Effector memory CD8-positive, alpha-beta T cell (primary cell): Measurements from ENCODE around the gene DLX4.

Experiments
- ATAC-seq: fragments of 150-1000 bp; cut with Tn5 transposase; replicated peaks from 2 replicates; pipeline ENCODE4 v1.10.0; 2021; ENCODE audit warnings: mild to moderate bottlenecking, moderate library complexity
- DNase-seq, 3 experiments: peaks; one replicate each; pipeline ENCODE4 v3.0.0; 2021
- H3K27ac Mint-ChIP-seq, 2 donors: one replicate each; pipeline ENCODE4 v1.8.0; 2022; ENCODE audit warnings: mild to moderate bottlenecking in 2 of 2, mixed read lengths in 2 of 2, moderate library complexity in 2 of 2
- H3K27me3 Mint-ChIP-seq, 2 donors: one replicate each; pipeline ENCODE4 v1.8.0; 2022; ENCODE audit warnings: mixed read lengths in 2 of 2
- H3K36me3 Mint-ChIP-seq: one replicate; pipeline ENCODE4 v1.8.0; 2022; ENCODE audit warnings: mild to moderate bottlenecking, moderate library complexity, mixed read lengths; ENCODE audit not compliant: insufficient read depth
- H3K4me1 Mint-ChIP-seq, 2 donors: one replicate each; pipeline ENCODE4 v1.8.0; 2022; ENCODE audit warnings: low read depth in 2 of 2, mixed read lengths in 2 of 2
- H3K4me3 Mint-ChIP-seq, 2 donors: one replicate each; pipeline ENCODE4 v1.8.0; 2022; ENCODE audit warnings: mild to moderate bottlenecking in 2 of 2, mixed read lengths in 2 of 2, moderate library complexity in 2 of 2
- H3K9me3 Mint-ChIP-seq, 2 donors: one replicate each; pipeline ENCODE4 v1.8.0; 2022; ENCODE audit warnings: mixed read lengths in 2 of 2

DLX4 gene

GRCh38 chr17:49955157-49955556 is 13.8 kb upstream of the DLX4 start:
- H3K27ac Mint-ChIP-seq = no peak overlapping the region
- H3K9me3 Mint-ChIP-seq = no peaks in the 10 kb centered on the region
- peaks cover 2 to 4% of the 10 kb centered on the region in 2 donors for H3K4me1 Mint-ChIP-seq
- H3K27me3 Mint-ChIP-seq = peaks cover 54 to 73% of the 10 kb centered on the region in 2 donors
- no peak overlapping the region for H3K4me3 Mint-ChIP-seq
- peaks cover 5% of the 10 kb centered on the region for H3K36me3 Mint-ChIP-seq
- no peak for ATAC-seq
- DNase-seq = no peak

GRCh38 chr17:49956780-49957179 is 12.2 kb upstream of the DLX4 start:
- Mint-ChIP-seq H3K9me3 (no peaks in the 10 kb centered on the region), H3K4me3 (no peak overlapping the region), H3K27ac (no peak overlapping the region), H3K36me3 (peaks cover 5% of the 10 kb centered on the region), H3K4me1 (peaks cover 2 to 4% of the 10 kb centered on the region in 2 donors), H3K27me3 (peaks cover 50 to 68% of the 10 kb centered on the region in 2 donors)
- no peak for ATAC-seq
- no peak for DNase-seq

- Mint-ChIP-seq H3K4me3 (no peak overlapping the region), H3K36me3 (peaks cover 5% of the 10 kb centered on the region), H3K4me1 (peaks cover 2 to 4% of the 10 kb centered on the region in 2 donors), H3K9me3 (no peaks in the 10 kb centered on the region), H3K27me3 (peaks cover 47 to 68% of the 10 kb centered on the region in 2 donors), H3K27ac (no peak overlapping the region)
- no peak for DNase-seq
- ATAC-seq = no peak
Observed at GRCh38 chr17:49957350-49957749, 11.6 kb upstream of the DLX4 start.

DNA sequence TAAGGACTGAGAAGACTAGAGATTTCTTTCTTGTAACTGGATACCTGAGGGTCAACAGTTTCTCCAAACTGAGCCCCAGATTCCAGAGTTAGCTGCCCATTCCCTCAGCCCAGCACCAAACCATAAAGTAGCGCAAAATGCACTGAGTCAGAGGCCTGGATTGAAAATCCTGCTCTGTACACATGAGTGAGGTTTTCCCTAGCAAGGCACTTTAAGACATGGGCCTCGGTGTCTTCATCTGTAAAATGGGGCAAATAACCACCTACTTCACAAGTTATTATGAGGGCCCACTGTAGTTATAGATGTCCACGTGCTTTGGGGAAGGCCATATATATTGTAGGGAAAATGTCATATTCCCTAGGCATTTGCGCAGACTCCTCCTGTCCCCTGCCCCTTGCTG is 10.3 kb upstream of the DLX4 start:
- H3K27me3 Mint-ChIP-seq = peaks cover 47 to 68% of the 10 kb centered on the region in 2 donors

GRCh38 chr17:49959183-49959935 is 9.6 kb upstream of the DLX4 start:
- no peak for ATAC-seq
- Mint-ChIP-seq H3K4me1 (peaks cover 10% of the 10 kb centered on the region in 2 donors), H3K36me3 (peaks cover 7% of the 10 kb centered on the region), H3K27me3 (peaks cover 48 to 68% of the 10 kb centered on the region in 2 donors), H3K9me3 (no peaks in the 10 kb centered on the region), H3K4me3 (no peak overlapping the region), H3K27ac (no peak overlapping the region)
- DNase-seq = no peak

More for the DNA sequence above, 10.3 kb upstream of the DLX4 start:
- H3K36me3 Mint-ChIP-seq = peaks cover 6% of the 10 kb centered on the region
- H3K27ac Mint-ChIP-seq = no peak overlapping the region
- ATAC-seq (no peak), DNase-seq (no peak)
- no peak overlapping the region for H3K4me3 Mint-ChIP-seq
- no peaks in the 10 kb centered on the region for H3K9me3 Mint-ChIP-seq
- H3K4me1 Mint-ChIP-seq = peaks cover 6% of the 10 kb centered on the region in 2 donors

- no peak overlapping the region for H3K4me3 Mint-ChIP-seq
- no peak for DNase-seq
- no peak for ATAC-seq
- H3K9me3 Mint-ChIP-seq = no peaks in the 10 kb centered on the region
- H3K36me3 Mint-ChIP-seq = peaks cover 11% of the 10 kb centered on the region
- H3K4me1 Mint-ChIP-seq = peaks cover 26 to 29% of the 10 kb centered on the region in 2 donors
- no peak overlapping the region for H3K27ac Mint-ChIP-seq
- peaks cover 71 to 82% of the 10 kb centered on the region in 2 donors for H3K27me3 Mint-ChIP-seq
Observed at GRCh38 chr17:49962599-49963308, 6.2 kb upstream of the DLX4 start.

DNA sequence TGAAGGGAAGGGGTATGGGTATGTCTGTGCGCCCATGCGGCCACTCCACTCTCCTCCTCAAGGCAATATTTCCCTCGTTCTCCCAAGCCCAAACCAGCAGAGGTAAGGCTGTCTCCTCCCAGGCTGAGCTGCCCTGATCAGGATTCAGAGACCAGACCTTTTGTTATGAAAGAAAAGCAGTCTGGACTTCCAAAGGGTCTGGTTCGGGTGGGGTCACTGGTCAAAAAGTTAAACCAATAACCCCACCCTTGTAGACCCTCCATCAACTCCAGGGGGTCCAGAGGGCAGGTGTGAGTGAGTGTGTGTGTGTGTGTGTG is 5.7 kb upstream of the DLX4 start:
- H3K9me3 Mint-ChIP-seq = no peaks in the 10 kb centered on the region
- peaks cover 29 to 34% of the 10 kb centered on the region in 2 donors for H3K4me1 Mint-ChIP-seq
- peaks cover 74 to 85% of the 10 kb centered on the region in 2 donors for H3K27me3 Mint-ChIP-seq
- H3K27ac Mint-ChIP-seq = no peak overlapping the region
- H3K36me3 Mint-ChIP-seq = peaks cover 11% of the 10 kb centered on the region
- H3K4me3 Mint-ChIP-seq = peak overlapping the region; percentile 8 to 39
- DNase-seq = no peak
- ATAC-seq = no peak

DNA sequence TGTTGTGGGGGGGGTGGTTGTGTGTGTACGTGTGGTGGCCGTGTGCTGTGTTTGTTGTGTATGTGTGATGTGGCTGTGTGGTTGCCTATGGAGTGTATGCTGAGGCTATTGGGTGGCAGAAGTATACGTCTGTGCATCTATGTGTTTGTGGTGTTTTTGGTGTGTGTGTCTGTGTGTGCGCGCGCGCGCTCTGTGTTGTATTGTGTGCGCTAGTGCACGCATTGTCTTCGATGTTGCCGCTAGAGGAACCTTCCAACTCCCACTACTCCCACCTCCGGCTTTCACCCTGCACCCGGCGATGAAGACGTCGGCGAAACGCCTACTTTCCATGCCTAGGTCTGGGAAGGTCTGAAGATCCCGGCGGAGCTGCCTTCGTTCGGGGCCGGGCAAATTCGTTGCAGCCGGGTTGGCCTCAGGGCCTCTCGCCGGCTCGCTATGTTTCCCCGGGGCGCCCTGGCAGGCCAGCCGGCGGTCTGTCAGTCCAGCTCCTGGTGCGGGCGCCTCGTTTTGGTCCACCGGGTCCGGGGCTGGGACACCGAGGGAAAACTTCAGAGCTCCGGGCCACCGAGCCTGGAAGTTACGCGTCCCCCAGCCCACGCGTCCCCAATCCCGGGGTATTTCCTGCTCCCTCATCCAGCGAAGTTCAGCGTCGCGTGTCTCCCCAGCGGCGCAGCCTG is 5.2 kb upstream of the DLX4 start:
- no peak for ATAC-seq
- peaks cover 11% of the 10 kb centered on the region for H3K36me3 Mint-ChIP-seq
- H3K27ac Mint-ChIP-seq = no peak overlapping the region
- no peaks in the 10 kb centered on the region for H3K9me3 Mint-ChIP-seq
- H3K4me1 Mint-ChIP-seq = peaks cover 32 to 34% of the 10 kb centered on the region in 2 donors
- peak overlapping the region; percentile 68 to 69 for H3K4me3 Mint-ChIP-seq
- no peak for DNase-seq
- peaks cover 74 to 85% of the 10 kb centered on the region in 2 donors for H3K27me3 Mint-ChIP-seq

DNA sequence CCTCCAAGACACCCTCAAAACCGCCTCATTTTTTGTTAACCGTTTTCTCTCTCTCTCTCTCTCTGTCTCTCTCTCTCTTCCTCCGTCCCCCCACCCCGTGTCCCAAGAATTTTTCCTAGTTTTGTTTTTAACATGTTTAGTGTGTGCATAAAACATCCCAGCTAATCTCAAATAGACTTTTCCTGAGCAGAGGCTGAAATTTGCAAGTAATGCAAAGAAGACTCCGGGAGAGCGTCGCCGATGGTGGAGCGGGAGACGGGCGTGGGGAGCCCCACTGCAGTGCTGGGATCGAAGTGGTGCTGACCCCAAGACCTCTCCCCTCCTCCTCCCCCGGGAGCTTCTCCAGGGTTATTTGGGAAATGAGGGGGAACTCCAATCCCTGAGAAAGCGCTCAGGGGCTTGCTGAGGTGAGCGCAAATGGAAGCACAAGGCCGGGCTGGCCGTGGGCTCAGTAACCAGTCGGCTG is 4.7 kb upstream of the DLX4 start:
- peaks cover 11% of the 10 kb centered on the region for H3K36me3 Mint-ChIP-seq

DNA sequence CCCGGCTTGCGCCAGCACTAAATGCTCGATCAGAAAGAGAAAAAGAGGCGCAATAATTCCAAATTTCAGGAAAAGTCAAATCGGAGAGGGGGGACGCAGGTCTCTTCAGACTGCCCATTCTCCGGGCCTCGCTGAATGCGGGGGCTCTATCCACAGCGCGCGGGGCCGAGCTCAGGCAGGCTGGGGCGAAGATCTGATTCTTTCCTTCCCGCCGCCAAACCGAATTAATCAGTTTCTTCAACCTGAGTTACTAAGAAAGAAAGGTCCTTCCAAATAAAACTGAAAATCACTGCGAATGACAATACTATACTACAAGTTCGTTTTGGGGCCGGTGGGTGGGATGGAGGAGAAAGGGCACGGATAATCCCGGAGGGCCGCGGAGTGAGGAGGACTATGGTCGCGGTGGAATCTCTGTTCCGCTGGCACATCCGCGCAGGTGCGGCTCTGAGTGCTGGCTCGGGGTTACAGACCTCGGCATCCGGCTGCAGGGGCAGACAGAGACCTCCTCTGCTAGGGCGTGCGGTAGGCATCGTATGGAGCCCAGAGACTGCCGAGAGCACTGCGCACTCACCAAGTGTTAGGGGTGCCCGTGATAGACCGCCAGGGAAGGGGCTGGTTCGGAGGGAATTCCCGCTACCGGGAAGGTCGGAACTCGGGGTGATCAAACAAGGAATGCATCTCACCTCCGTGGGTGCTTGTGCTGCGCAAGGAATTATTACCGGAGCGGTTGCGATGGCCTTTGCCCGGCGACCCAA is 4.0 kb upstream of the DLX4 start:
- H3K4me1 Mint-ChIP-seq = peaks cover 37 to 39% of the 10 kb centered on the region in 2 donors
- H3K9me3 Mint-ChIP-seq = no peaks in the 10 kb centered on the region
- peak; percentile 16 for ATAC-seq
- peaks cover 68 to 85% of the 10 kb centered on the region in 2 donors for H3K27me3 Mint-ChIP-seq
- no peak overlapping the region for H3K27ac Mint-ChIP-seq
- H3K36me3 Mint-ChIP-seq = peaks cover 11% of the 10 kb centered on the region
- peak overlapping the region; percentile 68 to 69 for H3K4me3 Mint-ChIP-seq
- DNase-seq = peak in 2 of 3 experiments; percentile 19 to 31

More for the DNA sequence above, 4.7 kb upstream of the DLX4 start:
- DNase-seq (no peak), ATAC-seq (no peak)
- Mint-ChIP-seq H3K27ac (no peak overlapping the region), H3K4me1 (peaks cover 34 to 35% of the 10 kb centered on the region in 2 donors), H3K9me3 (no peaks in the 10 kb centered on the region), H3K27me3 (peaks cover 73 to 85% of the 10 kb centered on the region in 2 donors), H3K4me3 (peak overlapping the region; percentile 68 to 69)

DNA sequence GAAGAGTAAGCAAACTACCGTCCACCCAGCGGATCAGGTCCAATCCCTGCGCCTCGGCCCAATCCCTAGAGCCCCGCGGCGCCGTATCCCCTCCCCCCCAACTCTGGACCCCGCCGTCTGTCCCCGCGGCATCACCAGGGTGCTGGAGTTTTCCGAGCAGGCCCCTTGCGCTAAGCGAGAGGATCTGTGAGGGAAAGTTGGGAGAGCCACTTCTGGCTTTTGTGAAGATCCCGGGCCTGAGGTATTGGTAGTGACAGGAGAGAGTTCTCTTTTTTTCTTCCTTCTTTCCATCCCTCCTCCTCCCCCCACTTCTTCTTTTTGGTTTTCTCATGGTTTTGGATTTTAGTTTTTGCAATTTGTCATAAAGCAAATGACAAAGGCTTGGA is 3.5 kb upstream of the DLX4 start:
- Mint-ChIP-seq H3K9me3 (no peaks in the 10 kb centered on the region), H3K4me3 (peak overlapping the region in 1 of 2 donors; percentile 69), H3K4me1 (peaks cover 41 to 42% of the 10 kb centered on the region in 2 donors), H3K27me3 (peaks cover 73 to 89% of the 10 kb centered on the region in 2 donors), H3K27ac (no peak overlapping the region), H3K36me3 (peaks cover 11% of the 10 kb centered on the region)
- ATAC-seq (no peak), DNase-seq (no peak)

GRCh38 chr17:49966767-49967166 is 2.2 kb upstream of the DLX4 start:
- Mint-ChIP-seq H3K27me3 (peaks cover 78 to 91% of the 10 kb centered on the region in 2 donors), H3K36me3 (peaks cover 11% of the 10 kb centered on the region), H3K4me1 (peaks cover 51 to 53% of the 10 kb centered on the region in 2 donors), H3K27ac (no peak overlapping the region), H3K9me3 (no peaks in the 10 kb centered on the region), H3K4me3 (no peak overlapping the region)
- no peak for DNase-seq
- no peak for ATAC-seq

GRCh38 chr17:49967205-49967604 is 1.8 kb upstream of the DLX4 start:
- H3K27ac Mint-ChIP-seq = no peak overlapping the region
- H3K4me1 Mint-ChIP-seq = peaks cover 51 to 55% of the 10 kb centered on the region in 2 donors
- peaks cover 11% of the 10 kb centered on the region for H3K36me3 Mint-ChIP-seq
- ATAC-seq = no peak
- no peaks in the 10 kb centered on the region for H3K9me3 Mint-ChIP-seq
- no peak for DNase-seq
- no peak overlapping the region for H3K4me3 Mint-ChIP-seq
- H3K27me3 Mint-ChIP-seq = peaks cover 77 to 91% of the 10 kb centered on the region in 2 donors
